ENCODE data around the gene CLEC4G. TPM values are rescaled to one million over a fixed set of nuclear protein-coding genes. Genes with fewer than 3 reads are reported as not detected.

Gene CLEC4G
- total RNA-seq, 1 experiment from 2014 or later: not detected

DNA sequence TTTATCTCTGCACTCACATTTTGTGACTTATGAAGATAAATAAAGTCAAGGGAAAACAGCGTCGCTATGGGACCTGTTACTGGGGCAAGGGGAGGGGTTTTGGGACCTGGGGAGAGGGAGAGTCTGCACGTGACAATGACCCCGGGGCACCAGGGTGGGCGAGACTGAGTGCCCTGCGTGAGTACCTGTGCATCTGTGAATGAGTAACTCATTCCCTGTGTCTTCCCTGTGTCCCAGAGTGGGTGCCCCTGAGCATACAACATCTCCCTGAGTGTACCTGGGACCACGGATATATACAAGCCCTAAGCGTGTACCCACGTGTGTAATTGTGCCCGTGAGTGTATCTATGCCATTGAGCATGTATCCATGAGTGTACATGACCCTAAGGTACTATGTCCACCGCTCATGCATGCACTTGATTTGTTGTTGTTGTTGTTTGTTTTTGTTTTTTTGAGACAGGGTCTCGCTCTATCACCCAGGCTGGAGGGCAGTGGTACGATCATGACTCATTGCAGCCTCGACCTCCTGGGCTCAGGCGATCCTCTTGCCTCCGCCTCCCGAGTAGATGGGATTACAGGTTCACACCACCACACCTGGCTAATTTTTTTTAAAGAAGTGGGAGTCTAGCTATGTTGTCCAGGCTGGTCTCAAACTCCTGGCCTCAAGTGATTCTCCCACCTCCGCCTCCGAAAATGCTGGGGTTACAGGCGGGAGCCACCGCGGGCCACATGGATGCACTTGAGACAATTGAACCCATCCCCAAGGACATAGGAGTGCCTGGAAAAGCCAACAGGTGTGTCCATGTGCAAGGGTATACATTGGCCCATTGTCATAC lies 51.9 kb downstream of the CLEC4G start:
- no TSS peak for BruUV-seq (replicated peaks)
- H3K9me3 ChIP-seq (ENCODE audit: insufficient read depth, low read depth): no peaks in the 10 kb centered on the region
- peaks cover 13% of the 10 kb centered on the region for H3K4me1 ChIP-seq (replicated peaks; ENCODE audit: insufficient read depth)
- H3K4me3 ChIP-seq: peak overlapping the region; percentile 91; the same call in 1 of the 2 replicates
- no peak for DNase-seq
- peaks cover 13% of the 10 kb centered on the region for H4K20me1 ChIP-seq (ENCODE audit: insufficient read depth)
- H2AFZ ChIP-seq: peak overlapping the region; percentile 96
- no peak overlapping the region for H3K27ac ChIP-seq
- TF ChIP-seq, protein P1, sequence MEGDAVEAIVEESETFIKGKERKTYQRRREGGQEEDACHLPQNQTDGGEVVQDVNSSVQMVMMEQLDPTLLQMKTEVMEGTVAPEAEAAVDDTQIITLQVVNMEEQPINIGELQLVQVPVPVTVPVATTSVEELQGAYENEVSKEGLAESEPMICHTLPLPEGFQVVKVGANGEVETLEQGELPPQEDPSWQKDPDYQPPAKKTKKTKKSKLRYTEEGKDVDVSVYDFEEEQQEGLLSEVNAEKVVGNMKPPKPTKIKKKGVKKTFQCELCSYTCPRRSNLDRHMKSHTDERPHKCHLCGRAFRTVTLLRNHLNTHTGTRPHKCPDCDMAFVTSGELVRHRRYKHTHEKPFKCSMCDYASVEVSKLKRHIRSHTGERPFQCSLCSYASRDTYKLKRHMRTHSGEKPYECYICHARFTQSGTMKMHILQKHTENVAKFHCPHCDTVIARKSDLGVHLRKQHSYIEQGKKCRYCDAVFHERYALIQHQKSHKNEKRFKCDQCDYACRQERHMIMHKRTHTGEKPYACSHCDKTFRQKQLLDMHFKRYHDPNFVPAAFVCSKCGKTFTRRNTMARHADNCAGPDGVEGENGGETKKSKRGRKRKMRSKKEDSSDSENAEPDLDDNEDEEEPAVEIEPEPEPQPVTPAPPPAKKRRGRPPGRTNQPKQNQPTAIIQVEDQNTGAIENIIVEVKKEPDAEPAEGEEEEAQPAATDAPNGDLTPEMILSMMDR (conservative IDR thresholded peaks at IDR 0.05): no peak
- TF ChIP-seq EZH2 (IDR thresholded peaks at IDR 0.05; ENCODE audit: low read depth): no peak
- ChIA-PET CTCF (interaction anchor here (1.3 to 1.6 kb wide), 4 partner anchors 113 to 172 kb away, joined by 4 to 19 read pairs (median 10); no protein-coding TSS in a partner anchor), POLR2A (ENCODE audit: unreplicated experiment) (interaction anchor here (0.7 kb wide), 1 partner anchor 304 kb away, joined by 3 read pairs; no protein-coding TSS in a partner anchor)
- intact Hi-C loops (cut with micrococcal nuclease; ENCODE audit: unreplicated experiment): loop anchor here (2.0 to 10.0 kb wide), 4 partner anchors 61 to 325 kb away; partner anchors contain the start of genes CTXN1 and SNAPC2
- peaks cover 19% of the 10 kb centered on the region for H3K79me2 ChIP-seq (ENCODE audit: low read depth)
- 0 out of 2 replicates have a peak, but pooled peaks cover 6% of the 10 kb centered on the region for H3K36me3 ChIP-seq (ENCODE audit: low read depth)
- H3K27me3 ChIP-seq (ENCODE audit: insufficient read depth, low read depth): peaks cover 30% of the 10 kb centered on the region
- peak overlapping the region; percentile 88 for H3K4me2 ChIP-seq
- no peaks in the 10 kb centered on the region for H3K9me2 ChIP-seq (ENCODE audit: insufficient read depth)
- H3F3A ChIP-seq (ENCODE audit: insufficient read depth, low read depth): peaks cover 24% of the 10 kb centered on the region; the same call in 1 of the 2 replicates

DNA sequence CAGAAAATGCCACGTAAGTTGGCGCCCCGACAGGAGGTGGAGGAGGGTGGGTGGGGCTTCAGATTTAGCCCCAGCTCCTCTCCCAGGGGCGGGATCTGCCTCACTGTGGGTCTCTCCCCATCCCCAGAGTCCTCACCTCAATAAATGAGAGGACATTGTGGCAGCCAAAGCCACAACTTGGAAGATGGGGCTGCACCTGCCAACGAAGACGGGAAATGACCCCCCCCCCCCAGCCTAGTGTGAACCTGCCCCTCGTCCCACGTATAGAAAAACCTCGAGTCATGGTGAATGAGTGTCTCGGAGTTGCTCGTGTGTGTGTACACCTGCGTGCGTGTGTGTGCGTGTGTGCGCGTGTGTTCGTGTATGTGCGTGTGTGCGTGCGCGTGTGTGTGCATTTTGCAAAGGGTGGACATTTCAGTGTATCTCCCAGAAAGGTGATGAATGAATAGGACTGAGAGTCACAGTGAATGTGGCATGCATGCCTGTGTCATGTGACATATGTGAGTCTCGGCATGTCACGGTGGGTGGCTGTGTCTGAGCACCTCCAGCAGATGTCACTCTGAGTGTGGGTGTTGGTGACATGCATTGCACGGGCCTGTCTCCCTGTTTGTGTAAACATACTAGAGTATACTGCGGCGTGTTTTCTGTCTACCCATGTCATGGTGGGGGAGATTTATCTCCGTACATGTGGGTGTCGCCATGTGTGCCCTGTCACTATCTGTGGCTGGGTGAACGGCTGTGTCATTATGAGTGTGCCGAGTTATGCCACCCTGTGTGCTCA lies 52.7 kb downstream of the CLEC4G start:
- H3K4me1 ChIP-seq (replicated peaks; ENCODE audit: insufficient read depth): peaks cover 9% of the 10 kb centered on the region; the same call in 1 of the 2 replicates
- peaks cover 16% of the 10 kb centered on the region; the same call in 1 of the 2 replicates for H3F3A ChIP-seq (ENCODE audit: insufficient read depth, low read depth)
- H3K9me3 ChIP-seq (ENCODE audit: insufficient read depth, low read depth): 0 out of 2 replicates have a peak, but pooled peaks cover under 1% of the 10 kb centered on the region
- H3K27me3 ChIP-seq (ENCODE audit: insufficient read depth, low read depth): peaks cover 30% of the 10 kb centered on the region
- H4K20me1 ChIP-seq (ENCODE audit: insufficient read depth): peaks cover 9% of the 10 kb centered on the region; the same call in 1 of the 2 replicates
- H3K79me2 ChIP-seq (ENCODE audit: low read depth): peaks cover 19% of the 10 kb centered on the region
- H2AFZ ChIP-seq: no peak overlapping the region
- intact Hi-C loops (cut with micrococcal nuclease; ENCODE audit: unreplicated experiment): loop anchor here (2.0 to 10.0 kb wide), 3 partner anchors 60 to 324 kb away; partner anchors contain the start of genes CTXN1 and SNAPC2
- TF ChIP-seq, protein P1 (conservative IDR thresholded peaks at IDR 0.05): 0 out of 2 replicates have a peak, but pooled peaks have one; percentile 23
- TF ChIP-seq EZH2 (IDR thresholded peaks at IDR 0.05; ENCODE audit: low read depth): no peak
- no peak overlapping the region for H3K4me3 ChIP-seq
- 0 out of 2 replicates have a peak, but pooled peaks cover 6% of the 10 kb centered on the region for H3K36me3 ChIP-seq (ENCODE audit: low read depth)
- no peak overlapping the region for H3K27ac ChIP-seq
- POLR2A ChIA-PET (ENCODE audit: unreplicated experiment): no interaction called here
- no peak overlapping the region for H3K4me2 ChIP-seq
- H3K9me2 ChIP-seq (ENCODE audit: insufficient read depth): no peaks in the 10 kb centered on the region
- BruUV-seq (replicated peaks): no TSS peak
- CTCF ChIA-PET: interaction anchor here (0.6 kb wide), 1 partner anchor 193 kb away, joined by 3 read pairs; no protein-coding TSS in a partner anchor
- no peak for DNase-seq

Other genes starting within 250 kb of the CLEC4G start
- 10.5 and 16.0 TPM in 2 replicates for gene PEX11G, start 243.1 kb downstream of the CLEC4G start, total RNA-seq (2021)
- 60.7 and 85.3 TPM in 2 replicates for gene ZNF358, start 216.0 kb downstream of the CLEC4G start, total RNA-seq (2021)
- 10.4 and 16.0 TPM in 2 replicates for gene MCOLN1, start 209.5 kb downstream of the CLEC4G start, total RNA-seq (2021)
- 121 and 139 TPM in 2 replicates for gene PNPLA6, start 196.4 kb downstream of the CLEC4G start, total RNA-seq (2021)
- 25.9 and 27.8 TPM in 2 replicates for gene CAMSAP3, start 136.2 kb downstream of the CLEC4G start, total RNA-seq (2021)
- gene XAB2, start 102.6 kb downstream of the CLEC4G start, total RNA-seq (2021): 44.9 and 51.3 TPM in 2 replicates
- 149 and 222 TPM in 2 replicates for gene PET100, start 102.3 kb downstream of the CLEC4G start, total RNA-seq (2021)
- 0.92 and 1.0 TPM in 2 replicates for gene PCP2, start 98.4 kb downstream of the CLEC4G start, total RNA-seq (2021)
- gene STXBP2, start 95.0 kb downstream of the CLEC4G start, total RNA-seq (2021): 148 and 201 TPM in 2 replicates
- gene RETN, start 63.1 kb downstream of the CLEC4G start, total RNA-seq (2021): not detected in 2 replicates
- gene MCEMP1, start 55.0 kb downstream of the CLEC4G start, total RNA-seq (2021): not detected in 2 replicates
- 81.2 and 103 TPM in 2 replicates for gene TRAPPC5, start 51.3 kb downstream of the CLEC4G start, total RNA-seq (2021)
- not detected in 2 replicates for gene FCER2, start 30.0 kb downstream of the CLEC4G start, total RNA-seq (2021)
- not detected in 2 replicates for gene CD209, start 15.4 kb upstream of the CLEC4G start, total RNA-seq (2021)
- not detected in 2 replicates for gene CLEC4M, start 31.1 kb upstream of the CLEC4G start, total RNA-seq (2021)
- gene EVI5L, start 98.1 kb upstream of the CLEC4G start, total RNA-seq (2021): 13.1 and 19.2 TPM in 2 replicates
- gene PRR36, start 142.3 kb upstream of the CLEC4G start, total RNA-seq (2021): 12.9 and 20.3 TPM in 2 replicates
- gene LRRC8E, start 156.4 kb upstream of the CLEC4G start, total RNA-seq (2021): 24.1 and 24.4 TPM in 2 replicates
- 52.4 and 54.0 TPM in 2 replicates for gene MAP2K7, start 171.8 kb upstream of the CLEC4G start, total RNA-seq (2021)
- gene TGFBR3L, start 182.7 kb upstream of the CLEC4G start, total RNA-seq (2021): 2.0 and 2.3 TPM in 2 replicates
- gene SNAPC2, start 188.2 kb upstream of the CLEC4G start, total RNA-seq (2021): 37.5 and 42.1 TPM in 2 replicates
- gene CTXN1, start 194.0 kb upstream of the CLEC4G start, total RNA-seq (2021): 54.5 and 71.2 TPM in 2 replicates
- 72.8 and 74.6 TPM in 2 replicates for gene TIMM44, start 211.6 kb upstream of the CLEC4G start, total RNA-seq (2021)